Measurements from ENCODE around the gene PLEK.

DNA sequence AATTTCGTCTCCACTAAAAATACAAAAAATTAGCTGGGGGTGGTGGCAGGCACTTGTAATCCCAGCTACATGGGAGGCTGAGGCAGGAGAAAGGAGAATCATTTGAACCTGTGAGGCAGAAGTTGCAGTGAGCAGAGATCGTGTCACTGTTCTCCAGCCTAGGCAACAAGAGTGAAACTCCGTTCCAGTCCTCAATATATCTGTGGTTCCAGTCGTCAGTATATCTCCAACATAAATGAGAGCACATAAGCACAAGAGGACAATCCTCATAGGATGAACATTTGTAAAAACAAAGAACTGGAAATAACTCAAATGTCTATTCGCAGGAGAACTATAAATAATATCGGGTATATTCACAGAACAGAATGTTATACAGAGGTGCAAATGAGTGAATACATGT is 13.1 kb upstream of the PLEK start:
- TF ChIP-seq CTCF (IDR thresholded peaks at IDR 0.05; ENCODE audit: low read depth, low read length, poor library complexity, severe bottlenecking) (no peak), EZH2phosphoT487 (IDR thresholded peaks at IDR 0.05; ENCODE audit: borderline replicate concordance, low read length) (no peak)
